Activated CD4-positive, alpha-beta T cell treated with anti-CD3 and anti-CD28 coated beads, Interleukin-2, amount 50 U/mL, for 1 hour (primary cell): Measurements from ENCODE around the gene ALDH3A1.
A peak's percentile ranks its signal among the peaks of the same experiment; 100 is the strongest.
"Not testable (repeated sequence)": the region's sequence is repeated elsewhere in the genome, so short reads cannot be mapped to it uniquely, and the experiment has no call there.

Source experiments
- DNase-seq: peaks from one replicate; pipeline ENCODE4 v3.0.0-alpha.2; 2020

Gene ALDH3A1

DNA sequence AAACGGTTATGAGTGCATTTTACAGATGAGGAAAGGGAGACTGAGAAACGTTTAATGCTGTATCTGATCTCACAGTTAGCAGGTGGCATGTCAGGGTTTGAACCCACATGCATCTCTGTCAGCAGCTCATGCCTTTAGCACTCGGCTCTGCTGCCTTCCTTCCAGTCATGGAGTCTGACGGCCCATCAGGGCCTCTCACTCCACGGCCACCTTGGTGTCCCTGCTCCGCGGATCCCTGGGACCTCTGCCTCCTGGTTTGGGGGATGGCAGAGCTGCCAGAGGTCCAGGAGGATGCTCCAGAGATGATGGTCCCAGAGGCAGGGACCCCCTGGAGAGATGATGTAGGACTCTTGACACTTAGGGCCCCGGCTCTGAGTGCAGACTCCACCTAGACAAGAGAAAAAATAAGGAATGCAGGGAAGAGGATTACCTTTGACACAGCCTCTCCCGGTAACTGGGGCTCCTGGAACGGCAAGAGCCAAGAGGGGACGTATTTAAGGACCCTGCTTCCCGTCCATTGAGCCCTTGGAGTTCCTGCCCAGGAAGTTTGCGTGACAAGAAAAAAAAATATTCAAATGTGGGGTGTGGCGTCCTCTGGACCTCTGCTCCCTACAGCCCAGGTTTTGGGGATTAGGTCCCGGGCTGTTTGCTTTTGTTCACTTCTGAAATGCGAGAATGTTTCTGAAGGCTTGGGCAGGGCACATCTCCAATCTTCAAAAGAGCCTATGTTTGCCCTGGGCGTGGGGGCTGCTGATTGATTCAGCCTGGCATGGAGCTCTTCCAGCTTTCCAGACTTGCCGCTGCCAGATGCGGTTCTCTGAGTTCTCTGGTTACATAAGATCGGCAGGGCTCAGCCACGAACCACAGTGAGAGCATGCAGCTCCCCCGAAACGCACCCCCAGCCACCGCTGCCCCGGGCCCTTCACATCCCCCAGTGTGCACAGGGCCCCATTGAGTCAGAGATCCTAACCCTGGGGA is at the start of gene ALDH3A1:
Gene ALDH3A1, minus strand, starts transcription at position 470 of the 978 bp plus-strand sequence. CDS start 3,169 bp downstream, outside the sequence.
- no peak for DNase-seq

DNA sequence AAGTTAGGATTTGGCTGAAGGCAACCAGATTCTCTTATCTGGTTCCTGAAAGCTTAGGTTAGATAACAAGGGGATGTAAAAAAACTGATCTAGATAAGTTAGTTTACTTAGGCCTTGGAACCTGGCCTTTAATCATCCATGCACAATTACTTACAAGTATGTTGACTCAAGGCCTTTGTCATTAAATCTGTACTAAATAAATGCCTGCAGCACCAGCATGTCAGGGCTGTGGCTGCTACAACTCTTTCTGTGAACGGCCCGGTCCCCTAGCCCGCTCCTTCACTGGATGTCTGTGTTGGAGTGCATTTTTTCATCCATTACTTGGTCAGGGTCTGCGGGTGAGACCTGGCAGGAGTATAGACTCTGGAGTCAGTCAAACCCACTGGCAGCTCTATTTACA is 48.4 kb upstream of the ALDH3A1 start:
- no peak for DNase-seq

DNA sequence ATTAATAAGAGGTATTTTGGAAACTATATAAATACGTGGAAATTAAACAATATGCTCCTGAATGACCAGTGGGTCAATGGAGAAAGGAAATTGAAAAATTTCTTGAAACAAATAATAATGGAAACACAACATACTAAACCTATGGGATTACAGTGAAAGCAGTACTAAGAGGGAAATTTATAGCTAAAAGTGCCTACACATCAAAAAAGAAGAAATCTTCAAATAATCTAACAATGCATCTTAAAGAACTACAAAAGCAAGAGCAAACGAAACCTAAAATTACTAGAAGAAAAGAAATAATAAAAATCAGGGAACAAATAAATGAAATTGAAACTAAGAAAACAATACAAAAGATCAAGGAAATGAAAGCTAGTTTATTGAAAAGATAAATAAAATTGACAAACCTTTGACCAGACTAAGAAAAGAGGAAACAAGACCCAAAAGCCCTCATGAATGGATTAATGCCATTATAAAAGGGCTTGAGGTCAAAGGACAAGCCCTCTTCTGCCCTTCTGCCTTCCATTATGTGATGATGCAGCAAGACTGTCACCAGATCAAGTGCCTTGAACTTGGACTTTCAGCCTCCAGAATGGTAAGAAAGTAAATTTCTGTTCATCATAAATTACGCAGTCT is 43.9 kb upstream of the ALDH3A1 start:
- DNase-seq: no peak

DNA sequence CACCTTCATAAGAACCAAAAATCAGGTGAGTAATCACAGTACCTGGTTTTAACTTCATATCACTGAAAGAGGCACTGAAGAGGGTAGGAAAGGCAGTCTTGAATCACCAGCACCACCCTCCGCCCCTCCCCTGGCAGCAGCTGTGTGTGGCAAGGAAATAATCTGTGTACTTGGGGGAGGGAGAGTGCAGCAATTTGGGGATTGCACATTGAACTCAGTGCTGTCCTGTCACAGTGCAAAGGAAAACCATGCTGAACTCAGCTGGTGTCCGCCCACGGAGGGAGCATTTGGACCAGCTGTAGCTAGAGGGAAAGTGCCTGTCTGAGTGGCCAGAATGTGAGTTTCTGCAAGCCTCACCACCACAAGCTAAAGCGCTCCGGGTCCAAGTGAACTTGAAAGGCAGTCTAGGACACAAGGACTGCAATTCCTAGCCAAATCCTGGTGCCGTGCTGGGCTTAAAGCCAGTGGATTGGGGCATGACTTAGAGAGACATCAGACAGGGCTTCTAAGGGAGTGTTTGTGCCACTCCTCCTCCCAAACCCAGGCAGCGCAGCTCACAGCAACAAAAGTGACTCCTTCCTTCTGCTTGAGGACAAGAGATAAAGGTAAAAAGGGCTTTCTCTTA is 39.7 kb upstream of the ALDH3A1 start:
- DNase-seq: no peak

DNA sequence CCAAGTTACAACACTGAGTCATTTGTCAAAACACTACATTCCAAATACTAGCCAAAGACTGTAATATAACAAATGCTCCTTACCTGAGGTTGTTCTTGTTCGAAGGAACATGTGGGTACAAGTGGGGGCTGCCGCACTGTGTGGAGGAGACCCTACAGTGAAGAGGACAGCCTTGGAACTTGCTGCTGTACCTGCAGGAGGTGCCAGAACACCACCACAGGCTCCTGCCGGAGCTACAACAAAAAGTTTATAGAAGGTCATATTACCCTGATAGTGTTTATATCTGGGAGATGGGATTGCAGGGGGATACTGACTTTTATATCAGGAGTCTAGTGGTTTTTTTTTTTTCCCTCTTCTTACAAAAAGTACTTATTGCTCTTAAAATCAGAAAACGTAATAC is 37.8 kb upstream of the ALDH3A1 start:
- no peak for DNase-seq

DNA sequence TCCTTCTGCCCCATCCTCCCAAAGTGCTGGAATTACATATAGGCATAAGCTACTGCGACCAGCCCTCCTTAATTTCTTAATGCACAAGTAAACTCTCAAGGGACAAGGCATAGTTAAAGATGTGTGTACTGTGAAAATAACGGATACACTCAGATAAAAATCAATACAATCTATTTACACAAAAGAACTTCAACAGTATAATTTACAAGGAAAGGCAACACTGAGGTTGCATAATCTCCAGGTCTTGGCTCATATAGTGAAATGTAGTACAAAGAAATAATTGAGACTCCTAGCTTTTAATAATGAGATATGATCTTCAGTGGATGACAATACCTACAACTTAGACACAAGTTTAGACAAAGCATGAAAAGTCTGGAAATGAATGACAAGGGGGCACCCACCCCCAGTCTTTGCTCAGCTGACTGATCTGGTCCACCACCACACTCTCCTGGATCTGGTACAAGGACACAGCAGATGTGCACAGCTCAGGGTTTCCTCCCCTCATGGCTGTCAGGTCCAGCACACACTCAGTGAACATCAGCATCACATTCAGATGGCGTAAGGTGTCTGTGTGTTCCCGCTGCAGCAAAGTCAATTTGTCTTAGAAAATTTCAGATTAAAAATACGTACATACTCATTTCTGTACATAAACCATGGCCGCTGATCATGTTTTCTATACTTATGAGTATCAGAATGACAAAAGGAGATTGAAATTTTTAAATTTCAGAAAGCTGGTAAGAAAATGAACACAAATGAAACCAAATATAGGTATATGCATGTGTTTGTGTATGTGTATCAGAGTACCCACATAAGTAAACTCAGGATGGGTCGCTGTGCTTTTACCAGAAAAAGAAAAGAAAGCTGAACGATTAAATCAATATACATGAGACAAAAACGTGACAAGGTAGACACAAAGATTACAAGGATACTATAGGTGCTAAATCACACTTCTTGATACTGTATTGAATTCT is 33.7 kb upstream of the ALDH3A1 start:
- DNase-seq: no peak

DNA sequence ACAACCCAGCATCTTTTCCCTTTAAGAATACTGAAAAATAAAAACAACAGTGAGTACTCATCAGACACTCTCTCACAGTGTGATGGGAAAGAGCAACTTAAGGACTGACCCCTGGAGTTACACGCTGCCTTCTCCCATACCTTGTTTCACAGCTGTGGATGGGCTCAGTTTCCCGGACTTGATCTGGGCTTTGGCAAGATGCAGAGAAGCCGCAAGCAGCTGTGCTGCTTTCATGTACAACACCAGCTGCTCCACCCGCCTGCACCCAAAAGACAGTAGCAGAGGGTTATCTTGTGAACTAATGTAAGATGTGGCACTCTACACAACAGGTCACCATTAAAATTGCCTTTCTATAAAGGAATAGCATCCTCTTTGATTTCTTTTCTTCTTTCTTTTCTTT is 32.7 kb upstream of the ALDH3A1 start:
- no peak for DNase-seq

DNA sequence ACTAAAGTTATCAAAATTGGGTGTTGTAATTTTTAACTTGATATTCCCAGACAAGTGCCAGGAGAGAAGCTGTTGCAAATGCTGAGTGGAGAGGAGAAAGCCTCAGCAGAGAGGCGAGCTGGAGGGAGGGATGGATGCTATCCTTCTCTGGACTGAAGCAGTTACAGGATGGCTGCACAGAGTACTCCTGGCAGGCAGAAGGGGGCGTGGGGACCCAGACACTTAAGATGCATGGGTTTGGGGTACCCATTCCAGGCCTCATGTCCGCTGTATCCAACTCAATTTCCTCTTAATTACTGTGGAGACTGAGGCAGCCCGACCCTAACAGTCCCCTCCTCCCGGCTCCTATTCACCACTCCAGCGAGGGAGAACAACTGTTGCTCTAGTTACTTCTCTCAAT is 25.4 kb upstream of the ALDH3A1 start:
- DNase-seq: no peak

DNA sequence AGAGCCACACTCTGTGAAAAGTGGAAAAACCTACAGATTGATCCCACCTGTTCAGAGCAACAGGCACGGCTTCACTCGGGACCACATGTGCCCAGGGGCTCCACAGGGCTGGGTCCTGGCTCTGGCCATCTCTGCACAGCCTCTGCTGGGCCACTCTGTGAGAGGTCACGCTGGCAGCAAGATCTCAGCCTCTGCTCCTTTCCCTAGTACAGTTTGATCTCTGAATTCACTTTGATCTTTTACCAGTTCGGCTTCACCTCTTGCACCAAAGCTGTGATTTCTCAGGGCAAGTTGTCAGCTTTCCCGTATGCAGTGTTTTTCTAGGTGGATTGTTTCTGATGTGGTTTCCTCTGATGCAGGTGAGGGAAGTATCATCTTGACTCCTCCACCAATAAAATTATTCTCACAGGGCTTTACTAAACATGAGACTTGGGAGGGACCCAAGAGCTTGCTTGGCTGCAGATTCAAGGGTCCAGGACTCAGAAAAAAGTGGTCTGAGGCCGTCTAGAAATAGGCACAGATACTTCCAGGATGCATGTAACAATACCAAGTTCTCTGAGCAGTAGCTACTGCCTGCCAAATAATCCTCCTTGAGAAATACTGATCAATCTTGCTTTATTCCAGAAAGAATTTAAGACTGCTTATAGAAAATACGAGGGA is 24.0 kb upstream of the ALDH3A1 start:
- peak; percentile 23 for DNase-seq

DNA sequence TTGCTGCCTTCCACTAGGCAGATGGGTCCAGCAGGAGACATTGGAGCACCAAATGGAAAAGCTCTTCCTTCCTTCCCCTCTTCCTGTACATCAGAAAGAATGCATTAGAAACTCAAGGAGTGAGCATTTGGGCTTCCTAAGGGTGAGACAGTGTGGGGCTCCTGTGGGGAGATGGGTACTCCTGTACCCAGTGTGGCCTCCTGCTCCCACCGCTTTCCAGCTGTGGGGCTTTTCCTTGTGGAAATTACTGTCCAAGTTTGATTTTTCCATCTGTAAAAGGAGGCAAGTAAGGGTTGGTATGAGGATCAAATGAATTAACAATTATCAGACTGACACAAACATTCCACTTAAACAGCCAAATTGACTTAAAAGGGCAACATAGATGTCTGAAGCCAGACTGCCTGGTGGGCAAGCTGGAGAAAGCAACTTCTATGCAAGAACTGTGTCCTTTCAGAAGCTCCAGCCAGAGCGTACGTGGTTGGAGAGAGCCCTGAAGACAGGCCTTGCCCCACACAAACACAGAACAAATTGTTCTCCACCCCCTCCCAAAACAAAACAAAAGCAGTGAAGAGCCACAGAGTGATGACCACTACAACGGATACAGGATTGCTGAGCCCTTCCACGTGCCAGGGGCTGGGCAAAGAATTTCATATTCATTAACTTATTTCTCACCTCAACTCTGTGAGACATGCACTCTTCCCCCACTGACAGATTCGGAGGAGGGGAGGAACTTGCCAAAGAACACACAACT is 23.1 kb upstream of the ALDH3A1 start:
- no peak for DNase-seq

DNA sequence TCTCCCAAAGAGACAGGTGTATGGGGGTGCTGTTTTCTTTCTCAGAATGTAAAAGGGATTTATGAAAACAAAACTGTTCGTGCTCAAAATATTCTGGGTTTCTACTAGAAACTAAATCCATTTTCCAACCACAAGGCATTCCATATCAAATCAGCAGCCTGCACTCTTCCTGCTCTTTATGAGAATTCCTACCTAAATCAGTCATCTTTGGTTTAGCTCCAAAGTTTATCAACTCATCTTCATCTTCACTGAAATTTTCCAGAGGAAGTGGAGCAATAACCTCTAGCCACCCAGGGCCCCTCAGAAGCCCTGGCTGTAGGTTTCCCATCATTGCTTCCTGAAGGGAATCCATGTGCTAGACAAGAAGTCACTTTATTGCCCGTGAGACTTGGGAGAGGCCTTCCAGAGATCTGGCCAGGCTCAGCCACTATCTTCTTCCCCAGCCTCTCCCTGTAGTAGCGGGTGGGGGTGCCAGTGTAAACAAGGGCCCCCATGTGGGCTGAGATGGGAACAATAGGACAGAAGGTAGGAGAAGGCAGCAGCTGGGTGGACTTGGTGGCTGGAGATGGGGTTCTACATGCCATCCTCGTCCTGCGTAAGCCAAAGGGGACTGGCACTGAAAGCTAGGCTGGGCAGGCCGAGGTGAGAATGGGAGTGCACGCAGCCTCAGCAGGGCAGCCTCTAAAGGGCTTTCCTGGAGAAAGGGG is 22.0 kb upstream of the ALDH3A1 start:
- DNase-seq: no peak

DNA sequence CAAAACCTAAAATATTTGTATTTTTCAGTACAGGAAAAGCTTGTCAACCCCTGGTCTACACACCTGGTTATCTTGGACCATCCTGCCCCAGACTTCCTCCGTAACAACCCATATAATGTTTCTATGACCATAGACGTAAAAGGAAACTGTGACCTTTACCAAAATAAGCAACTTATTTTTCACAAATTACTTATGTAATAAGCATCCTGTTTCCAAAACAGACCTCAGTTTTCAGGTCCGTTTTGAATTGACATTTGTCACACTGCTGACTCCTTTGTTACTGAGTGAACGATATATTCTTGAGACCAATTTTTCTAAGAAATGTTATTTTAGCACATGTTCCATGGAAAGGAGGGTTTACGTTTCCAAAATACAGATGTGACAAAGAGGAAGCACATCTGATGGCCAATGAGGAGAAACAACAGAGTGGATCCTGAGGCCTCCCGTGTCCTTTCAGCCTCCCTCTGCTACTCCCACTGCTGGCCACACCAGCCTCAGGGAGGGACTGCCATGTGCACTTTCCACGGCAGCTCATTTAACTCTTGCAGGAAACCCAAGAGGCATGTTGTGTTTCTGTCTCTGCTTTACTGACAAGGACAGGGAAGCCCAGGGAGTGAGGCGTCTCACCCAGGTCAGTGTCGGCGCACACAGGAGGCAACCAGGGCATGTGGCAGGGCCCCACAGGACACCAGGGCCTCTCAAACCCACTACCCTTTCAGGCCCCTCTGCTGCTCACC is 20.1 kb upstream of the ALDH3A1 start:
- DNase-seq: no peak

DNA sequence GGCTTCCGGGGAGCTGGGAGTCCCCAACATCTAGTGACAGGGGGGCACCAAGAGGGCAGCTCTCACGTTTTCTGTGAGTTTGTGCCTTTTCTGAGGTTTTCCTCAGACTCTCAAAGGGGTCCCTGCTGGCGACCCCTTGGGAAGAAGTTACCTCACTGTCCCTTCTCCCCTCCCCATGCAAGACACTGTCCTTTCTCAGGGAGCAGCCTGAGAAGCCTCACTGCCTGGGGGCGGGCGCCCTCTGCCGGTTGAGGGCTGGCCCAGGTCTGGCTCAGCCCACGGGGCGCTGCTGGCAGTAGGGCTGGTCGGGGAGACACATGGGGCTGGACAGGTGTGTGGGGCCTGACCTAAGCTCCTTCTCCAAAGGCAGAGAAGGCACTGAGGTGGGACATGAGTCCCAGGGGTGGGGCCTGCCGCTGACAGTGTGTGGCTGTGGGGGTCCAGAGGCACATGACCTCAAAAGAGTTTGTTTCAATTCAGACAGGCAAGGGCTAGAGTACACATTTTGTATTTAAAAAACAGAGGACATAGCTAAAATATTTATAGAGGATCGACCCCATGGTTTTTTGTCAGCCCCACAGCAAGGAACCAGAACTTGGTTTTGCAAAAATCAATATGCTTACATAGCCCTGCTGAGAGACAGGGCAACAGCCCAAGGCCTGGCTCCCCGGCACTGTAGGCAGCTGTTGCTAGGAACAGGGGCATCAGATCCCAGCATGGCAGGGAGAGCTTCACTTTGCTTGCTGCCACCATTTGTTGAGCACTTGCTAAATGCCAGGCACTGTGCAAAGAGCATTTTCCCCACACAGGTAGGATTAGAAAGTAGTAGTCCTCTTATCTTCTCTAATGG is 18.5 kb upstream of the ALDH3A1 start:
- DNase-seq: peak; percentile 83

DNA sequence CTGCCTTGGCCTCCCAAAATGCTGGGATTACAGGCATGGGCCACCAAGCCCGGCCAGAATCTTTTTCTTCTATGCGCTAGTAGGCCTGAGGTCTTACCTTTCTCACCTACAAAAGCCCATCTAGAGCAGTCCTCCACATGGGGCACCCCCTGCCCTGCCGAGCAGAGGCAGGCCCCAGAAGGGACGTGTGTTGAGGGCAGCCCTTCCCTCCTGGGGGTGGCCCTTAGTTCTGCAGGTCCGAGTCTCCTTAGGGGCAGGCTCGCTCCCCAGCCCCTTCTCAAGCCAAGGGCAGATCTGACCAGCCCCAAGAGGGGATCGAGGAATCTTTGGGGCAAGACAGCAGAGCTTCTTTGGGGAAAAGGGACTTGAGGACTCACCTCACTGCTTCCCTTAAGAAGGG is 17.9 kb upstream of the ALDH3A1 start:
- DNase-seq: no peak

DNA sequence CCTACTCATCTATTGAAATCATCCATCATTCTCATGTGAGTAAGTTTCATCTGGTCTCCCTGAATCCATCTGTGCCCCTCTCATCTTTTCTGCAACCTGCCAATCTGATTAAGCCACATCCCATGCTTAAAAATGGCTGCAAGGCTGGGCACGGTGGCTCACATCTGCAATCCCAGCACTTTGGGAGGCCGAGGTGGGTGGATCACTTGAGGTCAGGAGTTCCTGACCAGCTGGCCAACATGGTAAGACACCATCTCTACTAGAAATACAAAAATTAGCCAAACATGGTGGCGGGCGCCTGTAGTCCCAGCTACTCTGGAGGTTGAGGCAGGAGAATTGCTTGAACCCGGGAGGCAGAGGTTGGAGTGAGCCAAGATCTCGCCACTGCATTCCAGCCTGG is 15.9 kb upstream of the ALDH3A1 start:
- DNase-seq: not testable (repeated sequence)

DNA sequence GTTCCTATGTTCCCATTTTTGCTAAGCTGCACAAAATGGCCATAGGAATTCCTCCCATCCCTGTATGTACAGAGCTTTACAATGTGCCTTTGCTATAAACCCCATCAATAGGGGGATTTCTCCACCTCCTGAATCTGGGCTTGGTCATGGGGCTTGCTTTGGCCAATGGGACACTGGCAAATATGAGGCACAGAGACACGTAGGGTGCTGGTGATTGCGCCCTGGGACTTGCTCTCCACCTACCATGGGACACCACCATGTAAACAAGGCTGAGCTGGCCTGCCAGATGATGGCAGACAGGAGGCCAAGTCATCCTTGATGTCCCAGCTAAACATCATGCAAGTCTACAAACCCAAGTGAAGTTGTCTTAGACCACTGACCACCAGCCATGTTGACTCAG is 15.3 kb upstream of the ALDH3A1 start:
- DNase-seq: no peak

DNA sequence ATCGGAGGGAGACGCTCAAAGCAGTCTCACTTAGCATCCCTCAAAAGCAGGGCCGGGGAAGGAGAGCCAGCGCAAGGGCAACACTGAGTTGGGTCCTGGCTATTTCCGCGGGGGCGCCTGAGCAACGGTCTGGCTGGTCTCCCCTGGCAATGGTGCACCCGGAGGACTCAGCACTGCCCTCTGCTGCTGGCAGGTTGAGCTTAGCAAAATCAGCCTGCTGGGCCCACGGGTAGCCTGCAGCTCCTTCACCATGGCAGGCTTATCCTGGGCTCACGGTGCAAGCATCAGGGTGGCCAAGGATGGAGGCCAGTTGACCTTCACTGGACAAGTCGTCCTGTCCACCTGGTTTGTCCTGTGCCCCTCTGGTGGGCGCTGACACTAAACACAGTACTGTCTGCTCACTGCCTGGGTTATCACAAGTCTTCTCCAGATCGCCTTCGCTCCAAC is 14.4 kb upstream of the ALDH3A1 start:
- peak; percentile 59 for DNase-seq

DNA sequence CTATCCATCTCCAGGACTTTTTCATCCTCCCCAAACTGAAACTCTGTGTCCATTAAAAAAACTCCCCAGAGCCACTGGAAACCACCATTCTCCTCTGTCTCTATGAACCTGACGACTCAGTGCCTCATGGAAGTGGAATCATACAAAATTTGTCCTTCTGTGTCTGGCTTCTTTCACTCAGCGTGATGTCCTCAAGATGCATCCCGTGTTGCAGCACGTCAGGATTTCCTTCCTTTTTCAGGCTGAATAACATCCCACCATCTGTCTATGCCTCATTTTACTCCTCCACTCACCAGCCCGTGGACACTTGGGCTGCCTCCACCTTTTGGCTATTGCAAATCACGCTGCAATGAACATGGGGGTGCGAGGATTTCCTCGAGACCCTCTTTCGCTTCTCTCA is 12.6 kb upstream of the ALDH3A1 start:
- DNase-seq: no peak
